BJ (cell line): ENCODE results near the gene BOLA1. TPM values are rescaled to one million over a fixed set of nuclear protein-coding genes. Genes with fewer than 3 reads are reported as not detected.

ENCODE experiments used
- CTCF ChIA-PET: fragments of 350-600 bp; formaldehyde crosslinking; extraction: SDS; loops from one replicate; lab custom pipeline; 2021; ENCODE audit warnings: antibody characterized with exemption, inconsistent platforms; lab: Yijun Ruan, JAX
- POLR2A ChIA-PET: fragments of 300-600 bp; sonication (Branson Sonifier 250); formaldehyde crosslinking; extraction: SDS; loops from one replicate; lab custom pipeline; 2021; ENCODE audit warnings: antibody characterized with exemption; lab: Charles Lee
- DNase-seq: peaks from one replicate; pipeline ENCODE4 v3.0.0-alpha.2; 2011; ENCODE audit warnings: low read depth
- H3K27me3 ChIP-seq: 2 replicates; pipeline ENCODE4 v1.6.0; 2011; ENCODE audit warnings: low read length; ENCODE audit not compliant: control insufficient read depth, insufficient read depth
- H3K36me3 ChIP-seq: 2 replicates; pipeline ENCODE4 v1.5.1; 2011; ENCODE audit warnings: low read length; ENCODE audit not compliant: control insufficient read depth, insufficient read depth
- H3K4me3 ChIP-seq: 2 replicates; pipeline ENCODE4 v1.5.1; 2011; ENCODE audit warnings: low read depth, mild to moderate bottlenecking, control low read depth, low read length
- CTCF ChIP-seq: IDR thresholded peaks from 2 replicates; pipeline ENCODE4 v1.5.1; 2011; ENCODE audit warnings: low read depth, mild to moderate bottlenecking, control low read depth, inconsistent platforms, low read length, moderate library complexity; ENCODE audit not compliant: insufficient read depth
- polyA plus RNA-seq: library from polyadenylated mRNA; depleted of rRNA; stranded (reverse); fragments of >200 nt; gene quantifications from 2 replicates; pipeline ENCODE4 v1.2.3, GENCODE V29; 2011

The BOLA1 gene
- polyA plus RNA-seq, 1 experiment: 21.0 TPM

- TF ChIP-seq CTCF: no peak
- H3K36me3 ChIP-seq: peaks cover 3% of the 10 kb centered on the region; the same call in 1 of the 2 replicates
- ChIA-PET POLR2A (no interaction called here), CTCF (no interaction called here)
- DNase-seq: no peak
- H3K27me3 ChIP-seq: no peaks in the 10 kb centered on the region
- no peak overlapping the region for H3K4me3 ChIP-seq
Measured at GRCh38 chr1:149932474-149932873, 33.1 kb downstream of the BOLA1 start.

GRCh38 chr1:149933208-149933607, 33.8 kb downstream of the BOLA1 start:
- POLR2A ChIA-PET: no interaction called here
- CTCF ChIA-PET: no interaction called here
- no peak for DNase-seq

GRCh38 chr1:149934356-149934755, 35.0 kb downstream of the BOLA1 start:
- no peaks in the 10 kb centered on the region for H3K27me3 ChIP-seq
- H3K4me3 ChIP-seq: no peak overlapping the region
- 0 out of 2 replicates have a peak, but pooled peaks cover 1% of the 10 kb centered on the region for H3K36me3 ChIP-seq
- ChIA-PET CTCF (no interaction called here), POLR2A (no interaction called here)
- DNase-seq: no peak
- no peak for TF ChIP-seq CTCF

More at GRCh38 chr1:149933208-149933607, 33.8 kb downstream of the BOLA1 start:
- Histone ChIP-seq H3K4me3 (no peak overlapping the region), H3K36me3 (peaks cover 3% of the 10 kb centered on the region; the same call in 1 of the 2 replicates), H3K27me3 (no peaks in the 10 kb centered on the region)
- TF ChIP-seq CTCF: no peak

GRCh38 chr1:149936170-149936991, 37.0 kb downstream of the BOLA1 start, which contains the start of gene MTMR11:
Gene MTMR11, minus strand, starts transcription at chr1:149936879. Its CDS starts 232 bp downstream, at chr1:149936647.
- Histone ChIP-seq H3K4me3 (peak within 1 kb of the TSS; percentile 56), H3K36me3 (0 out of 2 replicates have a peak, but pooled peaks cover 1% of the 10 kb centered on the region), H3K27me3 (no peaks in the 10 kb centered on the region)
- CTCF ChIA-PET: interaction anchor here (0.5 to 1.3 kb wide), 2 partner anchors 15 to 26 kb away, joined by 3 read pairs; no protein-coding TSS in a partner anchor
- DNase-seq: no peak
- POLR2A ChIA-PET: interaction anchor here (1.1 kb wide), 1 partner anchor 8 kb away, joined by 5 read pairs; no protein-coding TSS in a partner anchor
- no peak for TF ChIP-seq CTCF
